Activated CD8-positive, alpha-beta T cell treated with anti-CD3 and anti-CD28 coated beads, Interleukin-2, amount 10 ng/mL, durations not matched to agents 7 days and 5 days (primary cell): Measurements from ENCODE around the gene CDC40. TPM values are rescaled to one million over a fixed set of nuclear protein-coding genes. Genes with fewer than 3 reads are reported as not detected.
A peak's percentile ranks its signal among the peaks of the same experiment; 100 is the strongest.
"Not testable (repeated sequence)": the region's sequence is repeated elsewhere in the genome, so short reads cannot be mapped to it uniquely, and the experiment has no call there.

Source experiments
- ATAC-seq: fragments of 150-1000 bp; cut with Tn5 transposase; one replicate; pipeline ENCODE4 v1.10.0; 2021; ENCODE audit warnings: moderate library complexity
- CTCF ChIA-PET: fragments of 350-600 bp; sonication (Branson Sonifier 250); formaldehyde crosslinking; loops from one replicate; lab custom pipeline; 2021; ENCODE audit warnings: antibody characterized with exemption; lab: Charles Lee
- POLR2A ChIA-PET: fragments of 350-600 bp; sonication (Branson Sonifier 250); formaldehyde crosslinking; loops from one replicate; lab custom pipeline; 2021; ENCODE audit warnings: antibody characterized with exemption; lab: Charles Lee
- DNase-seq: peaks from one replicate; pipeline ENCODE4 v3.0.0-alpha.2; 2020
- H3K27ac Mint-ChIP-seq: one replicate; pipeline ENCODE4 v1.8.0; 2021; ENCODE audit warnings: mild to moderate bottlenecking, mixed read lengths
- H3K27me3 Mint-ChIP-seq: one replicate; pipeline ENCODE4 v1.8.0; 2021; ENCODE audit warnings: low read depth, mixed read lengths
- H3K36me3 Mint-ChIP-seq: one replicate; pipeline ENCODE4 v1.8.0; 2021; ENCODE audit warnings: low read depth, mixed read lengths
- H3K4me1 Mint-ChIP-seq: one replicate; pipeline ENCODE4 v1.8.0; 2021; ENCODE audit warnings: low read depth, mixed read lengths
- H3K4me3 Mint-ChIP-seq: one replicate; pipeline ENCODE4 v1.8.0; 2021; ENCODE audit warnings: mild to moderate bottlenecking, mixed read lengths
- H3K9me3 Mint-ChIP-seq: one replicate; pipeline ENCODE4 v1.8.0; 2022; ENCODE audit warnings: mixed read lengths; ENCODE audit not compliant: insufficient read depth
- total RNA-seq, 2 experiments: library from RNA; stranded (reverse); gene quantifications; one replicate each; pipeline ENCODE4 v1.2.3, GENCODE V29; 2021

Gene CDC40
- total RNA-seq, 2 experiments from 2014 or later: 25.9 to 27.0 TPM

DNA sequence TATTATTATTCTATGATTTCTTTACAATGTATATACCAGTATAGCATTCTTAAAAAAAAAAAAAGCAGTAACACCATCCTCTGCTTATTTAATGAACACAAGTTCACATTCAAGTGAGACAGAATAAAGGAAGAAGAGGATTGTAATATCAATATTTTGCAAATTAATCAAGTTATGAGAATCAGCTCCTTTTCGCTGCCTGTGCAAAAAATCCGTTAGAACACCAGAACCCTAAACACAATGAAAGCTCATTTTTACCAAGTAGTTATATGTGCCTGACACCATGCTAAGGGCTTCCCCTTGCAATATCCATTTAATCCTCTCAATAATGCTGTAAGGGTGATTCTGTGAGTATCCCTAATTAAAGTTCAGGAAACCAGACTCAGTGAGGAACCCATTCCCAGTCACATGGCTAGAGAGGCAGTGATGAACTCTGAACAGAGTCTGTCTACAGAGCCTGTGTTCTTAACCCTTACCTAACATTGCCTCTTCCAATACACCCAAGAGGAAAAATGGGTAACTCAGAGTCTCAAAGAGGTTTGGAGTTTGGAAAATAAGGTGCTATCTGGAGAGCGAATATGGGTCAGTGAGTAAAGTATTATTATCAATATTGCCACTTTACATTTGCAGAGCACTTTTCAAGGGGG lies 66.8 kb downstream of the CDC40 start:
- no peaks in the 10 kb centered on the region for H3K36me3 Mint-ChIP-seq
- DNase-seq: no peak
- H3K27me3 Mint-ChIP-seq: no peaks in the 10 kb centered on the region

GRCh38 chr6:110250058-110250457 lies 69.8 kb downstream of the CDC40 start:
- no peaks in the 10 kb centered on the region for H3K9me3 Mint-ChIP-seq
- H3K4me3 Mint-ChIP-seq: no peak overlapping the region
- H3K4me1 Mint-ChIP-seq: no peaks in the 10 kb centered on the region
- DNase-seq (no peak), ATAC-seq (no peak)
- H3K27ac Mint-ChIP-seq: no peak overlapping the region
- no peaks in the 10 kb centered on the region for H3K27me3 Mint-ChIP-seq
- ChIA-PET CTCF (no interaction called here), POLR2A (no interaction called here)
- H3K36me3 Mint-ChIP-seq: no peaks in the 10 kb centered on the region

More for the DNA sequence above, 66.8 kb downstream of the CDC40 start:
- Mint-ChIP-seq H3K27ac (no peak overlapping the region), H3K4me3 (no peak overlapping the region), H3K9me3 (no peaks in the 10 kb centered on the region), H3K4me1 (no peaks in the 10 kb centered on the region)
- POLR2A ChIA-PET: no interaction called here
- no peak for ATAC-seq
- CTCF ChIA-PET: interaction anchor here (0.9 kb wide), 1 partner anchor 208 kb away, joined by 3 read pairs; no protein-coding TSS in a partner anchor

GRCh38 chr6:110250838-110251237 lies 70.6 kb downstream of the CDC40 start:
- Mint-ChIP-seq H3K36me3 (no peaks in the 10 kb centered on the region), H3K27me3 (no peaks in the 10 kb centered on the region), H3K9me3 (no peaks in the 10 kb centered on the region), H3K4me1 (no peaks in the 10 kb centered on the region), H3K27ac (no peak overlapping the region), H3K4me3 (no peak overlapping the region)
- ChIA-PET POLR2A (no interaction called here), CTCF (no interaction called here)
- no peak for ATAC-seq
- DNase-seq: no peak

DNA sequence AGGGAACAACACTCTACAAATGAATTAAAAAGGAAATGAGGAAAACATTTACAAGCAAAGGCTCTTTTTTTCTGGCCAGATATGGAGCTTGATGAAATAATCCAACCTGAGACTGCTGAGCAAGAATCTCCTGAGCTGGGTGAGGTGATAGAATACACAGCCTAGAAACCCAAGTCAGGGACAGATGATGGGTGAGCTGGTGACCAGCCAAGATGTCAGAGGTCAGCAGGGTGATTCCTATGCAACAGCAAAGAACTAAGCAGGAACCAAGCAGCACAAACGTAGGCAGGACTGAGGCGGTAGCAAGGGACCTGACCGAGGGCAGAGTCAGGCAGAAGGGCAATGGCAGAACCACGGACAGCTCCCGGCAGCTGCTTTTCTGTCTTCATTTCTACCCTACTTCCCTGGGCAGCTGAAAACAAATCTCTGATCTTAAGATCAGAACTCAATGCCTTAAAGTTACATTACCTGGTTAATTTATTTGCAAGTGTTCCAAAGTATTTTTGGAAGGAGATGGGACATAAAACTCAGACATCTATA lies 75.1 kb downstream of the CDC40 start:
- Mint-ChIP-seq H3K4me3 (no peak overlapping the region), H3K4me1 (no peaks in the 10 kb centered on the region), H3K27ac (no peak overlapping the region), H3K27me3 (no peaks in the 10 kb centered on the region), H3K36me3 (no peaks in the 10 kb centered on the region), H3K9me3 (no peaks in the 10 kb centered on the region)
- ChIA-PET POLR2A (interaction anchor here (0.7 kb wide), 1 partner anchor 39 kb away, joined by 3 read pairs; no protein-coding TSS in a partner anchor), CTCF (no interaction called here)
- peak; percentile 40 for DNase-seq
- ATAC-seq: no peak

DNA sequence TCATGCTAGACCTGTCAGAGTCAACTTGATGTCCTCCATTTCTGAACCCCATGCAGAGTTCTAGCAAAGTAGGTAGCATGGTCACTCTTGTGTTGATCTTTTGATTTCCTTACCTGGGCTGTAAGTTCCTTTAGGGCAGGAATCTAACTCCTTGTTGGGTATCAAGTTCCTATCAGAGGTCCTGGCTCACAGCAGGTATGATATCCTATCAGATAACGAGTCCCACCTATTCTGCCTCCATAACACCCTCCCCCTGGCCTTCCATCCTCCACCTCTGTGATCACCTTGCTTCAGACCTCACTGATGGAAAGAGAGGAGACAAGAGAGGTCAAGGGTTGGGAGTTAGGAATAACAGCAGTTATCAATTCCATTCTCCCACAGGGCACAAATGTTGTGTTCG lies 76.1 kb downstream of the CDC40 start:
- DNase-seq (no peak), ATAC-seq (no peak)
- H3K4me3 Mint-ChIP-seq: no peak overlapping the region
- CTCF ChIA-PET: no interaction called here
- POLR2A ChIA-PET: no interaction called here
- no peaks in the 10 kb centered on the region for H3K27me3 Mint-ChIP-seq
- H3K4me1 Mint-ChIP-seq: no peaks in the 10 kb centered on the region
- H3K9me3 Mint-ChIP-seq: no peaks in the 10 kb centered on the region
- H3K36me3 Mint-ChIP-seq: no peaks in the 10 kb centered on the region
- no peak overlapping the region for H3K27ac Mint-ChIP-seq

DNA sequence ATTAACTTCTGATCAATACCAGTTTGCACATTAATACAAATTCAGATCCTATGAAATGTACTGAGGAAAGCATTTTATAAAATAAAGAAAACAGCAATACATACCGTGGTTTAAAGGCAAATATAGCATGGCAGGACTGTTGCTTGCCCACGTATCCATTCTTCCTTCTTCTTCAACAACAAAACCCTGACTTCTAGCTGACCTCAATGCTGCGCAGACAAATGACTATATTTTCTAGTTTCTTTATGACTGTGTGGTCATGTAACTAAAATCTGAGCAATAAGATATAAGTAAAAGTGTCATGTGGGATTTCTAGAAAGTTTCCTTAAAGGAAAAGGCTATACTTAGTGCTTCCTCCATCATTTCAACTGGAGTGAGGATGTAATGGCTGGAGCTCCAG lies 85.0 kb downstream of the CDC40 start:
- no peaks in the 10 kb centered on the region for H3K36me3 Mint-ChIP-seq
- H3K4me3 Mint-ChIP-seq: no peak overlapping the region
- H3K4me1 Mint-ChIP-seq: no peaks in the 10 kb centered on the region
- POLR2A ChIA-PET: no interaction called here
- no peaks in the 10 kb centered on the region for H3K9me3 Mint-ChIP-seq
- no peak overlapping the region for H3K27ac Mint-ChIP-seq
- H3K27me3 Mint-ChIP-seq: peaks cover 2% of the 10 kb centered on the region
- CTCF ChIA-PET: no interaction called here
- ATAC-seq: no peak
- DNase-seq: no peak

DNA sequence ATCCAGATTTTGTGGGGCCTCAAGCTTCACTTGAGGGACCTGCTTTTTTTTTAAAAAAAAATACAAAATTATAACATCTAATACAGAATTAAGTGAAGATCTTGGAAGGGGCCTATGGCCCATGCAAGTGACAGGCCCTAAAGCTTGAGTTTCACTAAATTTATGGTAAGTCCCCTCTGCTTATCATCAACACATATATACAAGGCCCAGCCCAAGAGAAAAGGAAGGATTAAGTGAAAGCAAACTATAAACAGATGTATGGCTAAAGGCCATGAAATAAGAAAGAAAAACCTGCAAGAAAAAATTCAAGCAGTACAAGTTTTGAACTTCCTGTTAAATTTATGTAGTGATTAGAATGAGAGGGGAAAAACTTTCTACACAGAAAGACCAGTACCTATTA lies 86.8 kb downstream of the CDC40 start:
- Mint-ChIP-seq H3K4me1 (no peaks in the 10 kb centered on the region), H3K27me3 (no peaks in the 10 kb centered on the region), H3K36me3 (no peaks in the 10 kb centered on the region), H3K9me3 (no peaks in the 10 kb centered on the region), H3K4me3 (no peak overlapping the region), H3K27ac (no peak overlapping the region)
- DNase-seq (no peak), ATAC-seq (no peak)
- ChIA-PET POLR2A (no interaction called here), CTCF (no interaction called here)

DNA sequence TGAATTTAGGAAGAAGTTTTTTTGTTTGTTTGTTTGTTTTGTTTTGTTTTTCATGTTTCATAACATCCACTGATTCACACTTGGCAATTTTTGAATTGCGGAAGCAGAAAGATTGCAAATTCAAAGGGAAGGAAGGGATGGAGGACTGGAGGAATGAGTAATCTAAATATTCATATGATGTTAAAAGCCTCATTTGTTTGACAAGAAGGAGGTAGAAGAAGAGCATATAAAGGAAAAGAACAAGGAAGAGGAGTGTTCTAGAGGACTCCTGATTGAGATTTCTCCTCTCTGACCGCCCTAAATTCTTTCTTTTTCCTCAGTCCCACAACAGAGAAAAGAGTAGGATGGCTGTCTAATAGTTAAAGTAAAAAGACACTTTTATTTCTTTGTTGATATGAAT lies 89.4 kb downstream of the CDC40 start:
- ChIA-PET POLR2A (interaction anchor here (0.8 kb wide), 1 partner anchor 283 kb away, joined by 4 read pairs; no protein-coding TSS in a partner anchor), CTCF (interaction anchor here (0.5 kb wide), 1 partner anchor 517 kb away, joined by 5 read pairs; no protein-coding TSS in a partner anchor)
- H3K4me1 Mint-ChIP-seq: no peaks in the 10 kb centered on the region
- no peaks in the 10 kb centered on the region for H3K36me3 Mint-ChIP-seq
- H3K4me3 Mint-ChIP-seq: no peak overlapping the region
- H3K27ac Mint-ChIP-seq: no peak overlapping the region
- H3K9me3 Mint-ChIP-seq: no peaks in the 10 kb centered on the region
- H3K27me3 Mint-ChIP-seq: peaks cover 3% of the 10 kb centered on the region
- ATAC-seq (no peak), DNase-seq (no peak)

- POLR2A ChIA-PET: interaction anchor here (0.6 kb wide), 1 partner anchor 328 kb away, joined by 3 read pairs; no protein-coding TSS in a partner anchor
- ATAC-seq (no peak), DNase-seq (no peak)
Observed at GRCh38 chr6:110270165-110270564, 89.9 kb downstream of the CDC40 start.

GRCh38 chr6:110271732-110272022 lies 91.5 kb downstream of the CDC40 start:
- Mint-ChIP-seq H3K27ac (no peak overlapping the region), H3K9me3 (no peaks in the 10 kb centered on the region), H3K4me1 (no peaks in the 10 kb centered on the region), H3K27me3 (peaks cover 3% of the 10 kb centered on the region), H3K36me3 (no peaks in the 10 kb centered on the region), H3K4me3 (no peak overlapping the region)
- ATAC-seq (no peak), DNase-seq (no peak)
- ChIA-PET POLR2A (no interaction called here), CTCF (no interaction called here)

More at GRCh38 chr6:110270165-110270564, 89.9 kb downstream of the CDC40 start:
- H3K4me1 Mint-ChIP-seq: no peaks in the 10 kb centered on the region
- CTCF ChIA-PET: no interaction called here
- no peaks in the 10 kb centered on the region for H3K36me3 Mint-ChIP-seq
- H3K9me3 Mint-ChIP-seq: no peaks in the 10 kb centered on the region
- peaks cover 3% of the 10 kb centered on the region for H3K27me3 Mint-ChIP-seq
- H3K27ac Mint-ChIP-seq: no peak overlapping the region
- no peak overlapping the region for H3K4me3 Mint-ChIP-seq

DNA sequence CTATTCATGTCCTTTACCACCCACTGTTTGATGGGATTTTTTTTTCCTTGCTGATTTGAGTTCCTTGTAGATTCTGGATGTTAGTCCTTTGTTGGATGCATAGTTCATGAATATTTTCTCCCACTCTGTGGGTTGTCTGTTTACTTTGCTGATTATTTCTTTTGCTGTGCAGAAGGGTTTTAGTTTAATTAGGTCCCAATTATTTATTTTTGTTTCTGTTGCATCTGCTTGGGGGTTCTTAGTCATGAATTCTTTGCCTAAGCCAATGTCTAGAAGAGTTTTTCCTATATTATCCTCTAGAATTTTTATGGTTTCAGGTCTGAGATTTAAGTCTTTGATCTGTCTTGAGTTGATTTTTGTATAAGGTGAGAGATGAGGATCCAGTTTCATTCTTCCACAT lies 92.6 kb downstream of the CDC40 start:
- CTCF ChIA-PET, DNase-seq, H3K27me3 Mint-ChIP-seq, H3K4me1 Mint-ChIP-seq, POLR2A ChIA-PET, H3K36me3 Mint-ChIP-seq, H3K4me3 Mint-ChIP-seq, ATAC-seq, H3K9me3 Mint-ChIP-seq, H3K27ac Mint-ChIP-seq: not testable (repeated sequence)

DNA sequence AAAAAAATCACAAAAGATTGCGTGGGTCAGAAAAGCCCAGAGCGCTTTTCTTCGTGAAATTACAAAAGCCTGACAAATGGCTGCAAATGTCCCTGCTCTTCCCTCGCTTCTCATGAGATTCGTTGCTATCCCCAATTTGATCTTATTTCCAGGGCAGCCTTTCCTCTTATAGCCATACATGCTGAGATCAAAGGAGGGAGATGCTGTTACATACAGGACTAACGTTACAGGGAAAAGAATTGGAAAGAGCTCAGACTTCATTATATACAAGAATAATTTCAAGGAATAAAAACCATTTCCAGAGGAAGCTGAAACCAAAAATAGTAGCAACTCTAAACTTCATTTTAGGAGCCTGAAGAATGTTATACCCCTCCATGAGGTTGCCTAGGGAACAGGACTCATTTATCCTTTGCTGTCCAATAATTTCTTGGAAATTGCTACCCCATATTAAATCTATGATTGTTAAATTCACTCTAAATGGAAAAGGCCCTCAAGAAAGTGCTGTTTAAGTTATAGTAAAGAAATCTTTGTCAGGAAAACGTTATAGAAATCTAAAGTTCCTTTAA lies 97.0 kb downstream of the CDC40 start:
- Mint-ChIP-seq H3K27me3 (peaks cover 3% of the 10 kb centered on the region), H3K4me1 (no peaks in the 10 kb centered on the region)

More for the DNA sequence above, 97.0 kb downstream of the CDC40 start:
- POLR2A ChIA-PET: no interaction called here
- no peak for DNase-seq
- no peak overlapping the region for H3K4me3 Mint-ChIP-seq
- ATAC-seq: no peak
- CTCF ChIA-PET: no interaction called here
- H3K27ac Mint-ChIP-seq: no peak overlapping the region
- H3K36me3 Mint-ChIP-seq: no peaks in the 10 kb centered on the region
- H3K9me3 Mint-ChIP-seq: no peaks in the 10 kb centered on the region
